GM21825 (cell line): ENCODE data around the gene TOM1L2.

Experiments used
- ATAC-seq: cut with Tn5 transposase; IDR thresholded peaks from one replicate; pipeline ENCODE4 v1.9.1; 2021; ENCODE audit warnings: mild to moderate bottlenecking, moderate library complexity; ENCODE audit not compliant: unreplicated experiment

The TOM1L2 gene

DNA sequence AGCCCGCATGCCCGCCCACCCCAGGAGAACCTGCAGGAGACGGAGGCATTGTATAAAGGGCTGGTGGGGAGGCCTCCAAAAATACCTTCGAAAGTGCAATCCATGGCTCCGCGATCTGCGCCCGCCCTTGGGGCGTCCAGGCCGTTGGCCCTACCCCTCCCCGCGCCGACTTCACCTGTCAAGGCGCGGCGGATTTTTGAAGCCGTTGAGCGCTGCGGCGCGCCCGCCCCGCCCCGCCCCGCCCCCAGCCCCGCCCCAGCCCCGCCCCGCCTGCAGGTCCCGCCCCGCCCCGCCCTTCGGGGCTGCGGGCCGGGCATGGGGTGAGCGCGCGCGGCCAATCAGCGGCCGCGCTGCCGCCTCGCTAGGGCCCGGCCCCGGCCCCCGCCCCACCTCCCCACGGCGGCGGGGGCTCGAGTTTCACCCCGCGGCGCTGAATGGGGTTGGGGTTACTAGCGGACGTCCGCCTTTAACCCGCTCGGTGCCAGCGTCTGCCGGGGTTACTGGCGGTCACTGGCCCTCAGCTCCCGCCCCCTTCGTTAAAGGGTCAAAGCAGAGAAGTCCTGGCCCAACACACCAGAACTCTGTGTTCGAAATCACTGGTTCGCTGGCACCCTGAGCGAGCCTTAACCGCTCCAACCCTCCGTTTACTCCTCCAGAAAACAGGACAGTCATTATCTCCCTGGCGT, 148.6 kb downstream of the TOM1L2 start:
- peak; percentile 54 for ATAC-seq

DNA sequence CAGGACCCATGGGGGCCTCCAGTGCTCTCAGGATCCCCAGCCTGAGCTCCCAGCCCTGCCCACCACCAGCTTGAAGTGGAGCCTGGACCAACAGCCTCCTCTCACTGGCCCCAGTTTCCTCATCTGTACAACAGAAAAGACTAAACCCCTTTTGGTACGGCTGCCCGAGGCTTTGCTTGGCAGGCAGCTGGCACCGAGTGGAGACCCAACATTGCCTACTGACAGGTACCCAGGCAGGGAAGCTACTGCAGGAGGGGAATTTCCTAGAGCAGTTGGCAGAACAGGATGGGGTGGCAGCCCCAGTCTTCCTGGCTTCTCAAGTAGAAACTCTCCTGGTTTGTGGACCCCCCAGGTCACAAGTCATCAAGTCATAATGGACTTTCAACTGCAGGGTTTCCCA, 149.6 kb downstream of the TOM1L2 start:
- ATAC-seq: no peak

GRCh38 chr17:17822189-17822588, 150.0 kb downstream of the TOM1L2 start:
- no peak for ATAC-seq

DNA sequence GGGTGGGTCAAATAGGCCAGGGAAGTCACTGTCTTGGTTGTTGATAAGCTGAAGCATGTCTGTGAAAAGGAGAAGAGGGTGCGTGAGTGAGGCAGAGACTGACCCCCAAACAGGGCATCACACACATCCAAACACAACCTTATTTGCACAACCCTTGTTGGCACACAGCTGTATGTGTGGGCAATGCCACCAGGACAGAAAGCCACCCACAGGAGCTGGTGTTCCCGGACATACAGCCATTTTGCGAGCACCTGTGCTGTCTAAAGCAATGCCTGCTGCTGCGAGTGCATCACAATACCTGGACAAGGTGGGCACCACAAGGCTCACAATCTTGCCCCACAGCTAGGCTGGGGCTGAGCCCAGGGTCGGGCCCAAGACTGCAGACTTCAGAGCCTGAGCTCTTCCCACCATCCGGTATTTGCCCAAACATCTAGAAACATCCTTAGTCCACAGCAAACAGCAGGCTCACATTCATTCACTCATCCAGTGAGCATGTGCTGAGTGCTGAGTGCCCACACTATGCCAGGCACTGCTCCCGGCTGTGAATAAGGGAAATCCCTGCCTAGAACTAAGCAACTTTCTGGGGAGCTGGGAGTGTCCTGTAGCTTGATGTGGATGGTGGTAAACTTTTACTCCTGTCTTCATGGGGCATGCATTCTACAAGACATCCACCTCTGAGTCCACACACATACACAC, 151.6 kb downstream of the TOM1L2 start:
- no peak for ATAC-seq

- ATAC-seq: no peak
Measured at GRCh38 chr17:17820046-17820445, 152.2 kb downstream of the TOM1L2 start.

DNA sequence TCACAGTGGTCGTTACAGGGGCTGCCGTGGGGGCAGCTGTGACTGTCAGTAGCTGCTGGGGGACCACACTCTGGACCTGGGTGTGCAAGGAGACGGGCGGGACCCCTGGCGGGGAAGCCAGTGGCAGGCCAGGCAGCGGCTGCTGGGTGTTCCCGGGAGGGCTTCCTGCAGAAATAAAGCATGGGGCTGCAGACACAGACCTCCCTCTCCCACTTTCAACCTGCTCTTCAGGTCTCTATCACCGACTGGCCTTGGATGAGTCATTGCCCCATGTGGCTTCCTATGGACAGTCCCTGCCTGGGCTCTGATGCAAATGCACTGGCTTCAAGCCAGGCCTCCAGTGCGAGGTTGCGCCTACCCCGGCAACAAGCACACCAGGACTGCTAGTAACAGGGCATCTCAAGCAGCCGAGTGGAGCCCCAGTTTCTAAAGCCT, 152.6 kb downstream of the TOM1L2 start:
- peak; percentile 55 for ATAC-seq

- ATAC-seq: no peak
Measured at GRCh38 chr17:17819111-17819510, 153.1 kb downstream of the TOM1L2 start.

GRCh38 chr17:17818088-17818526, 154.1 kb downstream of the TOM1L2 start:
- no peak for ATAC-seq

DNA sequence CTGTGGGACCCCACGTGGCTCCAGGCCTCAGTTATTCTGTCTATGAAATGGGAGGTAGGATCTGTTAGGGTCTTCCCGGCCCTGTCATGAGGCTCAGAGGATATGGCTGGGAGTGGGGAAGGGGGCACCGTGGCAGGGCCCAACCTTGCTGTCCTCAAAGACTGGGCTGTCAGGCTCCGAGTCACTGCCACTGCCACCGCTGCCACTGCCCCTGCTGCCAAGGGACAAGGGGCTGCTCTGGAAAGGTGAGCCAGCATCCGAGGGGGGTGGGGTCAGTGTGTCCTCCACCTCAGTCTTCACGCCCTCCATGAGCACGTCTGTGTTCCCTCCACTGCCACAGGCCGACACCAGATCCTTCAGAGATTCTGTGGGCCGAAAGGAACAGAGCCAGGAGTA, 154.7 kb downstream of the TOM1L2 start:
- ATAC-seq: no peak

DNA sequence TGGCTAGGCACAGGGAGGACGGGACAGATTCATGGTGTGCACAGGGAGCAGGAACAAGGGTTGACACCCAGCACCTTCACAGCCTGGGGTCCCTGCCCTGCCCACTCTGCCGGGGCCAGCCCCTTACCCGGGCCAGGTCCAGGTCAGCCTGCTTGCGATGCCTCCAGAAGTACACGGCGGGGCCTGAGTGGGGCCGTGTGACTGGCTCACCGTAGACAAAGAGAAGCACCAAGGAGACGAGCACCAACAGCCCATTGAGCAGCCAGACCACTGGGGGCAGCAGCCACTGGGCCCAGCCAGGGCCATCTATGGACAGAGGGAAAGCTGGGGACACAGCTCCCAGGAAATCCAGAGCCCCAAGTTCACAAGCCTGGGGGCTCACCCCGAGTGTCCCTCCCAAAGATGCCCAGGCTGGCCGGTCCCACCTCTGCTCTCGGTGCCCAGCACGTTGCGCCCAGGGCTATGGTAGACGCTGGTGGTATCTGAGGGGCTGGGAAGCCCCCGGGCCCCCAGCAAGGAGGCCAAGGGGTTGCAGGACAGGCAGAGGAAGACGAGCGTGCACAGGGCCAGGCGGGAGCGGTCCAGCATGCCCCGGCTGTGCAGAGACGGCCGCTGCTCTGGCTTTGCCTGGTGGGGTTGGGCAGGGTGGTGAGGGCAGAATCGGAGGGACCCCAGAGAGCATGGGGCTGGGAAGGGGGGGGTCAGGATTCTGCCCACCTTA, 155.2 kb downstream of the TOM1L2 start:
- ATAC-seq: no peak

DNA sequence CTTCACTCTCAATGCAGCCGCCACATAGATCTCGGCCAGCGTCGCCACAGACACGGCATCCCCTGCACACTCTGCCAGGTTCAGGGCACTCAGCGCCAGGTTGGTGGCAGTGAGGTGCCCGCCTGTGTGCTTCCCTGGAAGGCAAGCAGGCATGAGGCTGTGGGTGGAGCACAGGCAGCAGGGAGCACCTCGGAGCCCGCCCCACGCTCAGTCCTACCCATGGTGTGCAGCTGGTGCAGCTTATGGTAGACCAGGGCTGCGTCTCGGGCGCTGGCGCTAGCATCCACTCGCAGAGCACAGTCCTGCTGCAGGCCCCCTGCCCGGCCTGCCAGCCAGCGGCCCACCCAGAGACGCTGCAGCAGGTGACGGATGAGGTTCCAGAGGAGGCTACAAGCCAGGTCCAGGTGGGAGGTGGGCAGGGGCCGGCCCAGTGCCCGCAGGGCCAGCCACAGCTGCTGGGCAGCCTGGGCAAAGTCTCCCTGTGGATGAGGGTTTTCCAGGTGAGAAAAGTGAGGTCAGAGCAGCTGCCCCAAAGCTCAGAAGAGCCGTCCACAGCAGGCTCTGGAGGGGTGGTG, 155.9 kb downstream of the TOM1L2 start:
- no peak for ATAC-seq

DNA sequence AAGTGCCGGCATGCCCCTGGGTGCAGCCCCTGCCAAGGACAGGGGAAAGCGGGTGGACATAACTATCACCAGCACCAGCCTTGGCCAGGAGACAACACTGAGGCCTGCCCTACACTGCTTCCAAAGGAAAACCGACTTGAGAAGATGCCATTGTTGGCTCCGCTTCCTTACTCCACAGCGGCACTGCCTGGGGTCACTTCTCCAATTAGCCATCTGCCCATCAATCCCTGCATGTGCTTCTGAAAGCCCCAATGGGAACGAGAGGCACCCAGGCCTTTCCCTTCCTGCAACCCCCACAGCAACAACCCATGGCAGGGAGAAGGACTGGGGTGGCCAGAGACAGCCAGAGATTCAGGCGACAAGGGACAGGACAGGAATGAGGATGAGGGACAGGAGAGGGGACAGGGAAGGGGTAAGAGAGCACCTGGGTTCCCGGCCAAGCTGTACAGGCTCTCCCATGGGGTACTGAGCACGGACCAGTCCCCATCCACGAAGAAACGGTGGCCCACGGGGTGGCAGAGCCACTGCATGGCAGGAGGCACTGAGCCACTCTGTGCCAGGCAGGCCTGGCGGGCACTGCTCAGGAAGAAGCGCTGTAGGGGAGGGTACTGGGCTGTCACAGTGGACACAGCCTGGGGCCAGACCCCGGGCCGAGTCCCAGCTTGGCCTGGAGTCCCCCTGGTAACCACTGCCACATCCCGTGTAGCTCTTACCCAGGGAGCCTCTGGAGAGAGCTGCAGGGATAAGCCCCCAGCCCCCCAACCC, 156.6 kb downstream of the TOM1L2 start:
- ATAC-seq: no peak

GRCh38 chr17:17815062-17815406, 157.2 kb downstream of the TOM1L2 start:
- no peak for ATAC-seq

DNA sequence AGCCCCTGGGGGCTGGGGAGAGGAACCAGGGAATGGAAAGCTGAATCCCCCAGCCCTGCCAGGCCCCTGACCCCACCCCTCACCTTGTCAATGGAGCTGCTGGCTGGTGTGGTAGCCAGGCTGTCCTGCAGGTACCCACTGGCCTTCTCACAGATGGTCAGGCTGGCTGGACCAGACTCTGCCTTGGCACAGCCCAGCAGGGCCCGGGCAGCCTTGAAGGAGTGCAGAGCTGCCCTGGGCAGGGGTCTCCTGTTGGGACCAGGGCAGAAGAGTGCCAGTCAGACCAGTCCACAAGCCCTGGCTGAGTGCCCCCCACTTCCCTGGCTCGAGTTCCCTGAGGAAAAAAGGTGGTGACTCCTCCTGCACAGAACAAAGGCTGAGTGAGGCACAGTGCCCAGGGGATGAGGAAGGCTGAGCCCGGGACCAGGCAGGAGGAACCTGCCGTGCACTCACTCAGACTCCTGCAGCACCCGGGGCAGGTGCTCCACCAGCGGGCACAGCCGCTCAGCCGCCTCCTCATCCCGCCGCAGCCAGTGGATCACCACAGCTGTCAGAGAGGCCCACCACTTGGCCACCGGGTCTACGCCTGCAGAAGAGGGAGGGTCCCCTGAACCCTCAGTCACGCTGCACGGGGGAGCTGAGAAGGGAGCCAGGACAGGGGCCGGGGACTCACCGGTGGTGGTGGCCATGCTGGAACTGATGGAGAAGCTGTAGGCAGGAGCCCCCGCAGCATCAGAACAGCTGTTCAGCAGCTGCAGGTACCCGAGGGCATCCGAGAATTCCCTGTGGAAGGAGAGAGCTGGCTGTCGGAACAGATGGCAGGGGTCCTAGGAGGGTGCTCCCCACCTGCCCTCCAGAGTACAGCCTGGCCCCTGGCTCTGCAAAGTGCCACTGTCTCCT, 157.8 kb downstream of the TOM1L2 start:
- ATAC-seq: no peak

- no peak for ATAC-seq
Measured at GRCh38 chr17:17813725-17814095, 158.5 kb downstream of the TOM1L2 start.

DNA sequence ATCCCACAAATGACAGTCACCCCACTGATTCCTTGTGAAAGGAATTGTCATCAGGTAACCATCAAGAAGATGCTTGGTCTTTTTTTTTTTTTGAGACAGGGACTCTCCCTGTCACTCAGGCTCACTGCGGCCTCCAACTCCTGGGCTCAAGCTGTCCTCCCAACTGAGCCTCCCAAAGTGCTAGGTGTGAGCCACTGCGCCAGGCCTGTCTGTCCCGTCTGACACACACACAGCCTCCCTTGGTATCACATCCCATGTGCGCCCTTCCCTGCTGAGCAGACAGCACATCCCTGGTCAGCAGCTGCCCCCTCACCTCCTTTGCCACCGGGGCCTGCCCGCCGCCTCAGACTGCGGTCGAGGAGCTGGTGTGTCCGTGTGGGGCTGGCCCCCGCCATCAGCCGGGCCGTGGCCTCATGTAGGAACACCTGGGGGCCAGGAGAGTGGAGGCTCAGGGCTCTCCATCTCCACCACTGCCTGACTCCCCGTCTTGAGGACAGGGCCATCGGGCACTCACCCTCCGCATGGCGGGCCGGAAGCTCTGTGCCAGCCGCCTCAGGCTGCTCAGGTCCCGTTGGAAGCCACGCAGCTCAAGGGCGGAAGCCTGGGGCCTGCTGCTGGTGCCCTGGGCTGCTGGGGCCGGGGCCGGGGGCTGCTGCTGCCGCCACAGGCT, 159.0 kb downstream of the TOM1L2 start:
- ATAC-seq: no peak

DNA sequence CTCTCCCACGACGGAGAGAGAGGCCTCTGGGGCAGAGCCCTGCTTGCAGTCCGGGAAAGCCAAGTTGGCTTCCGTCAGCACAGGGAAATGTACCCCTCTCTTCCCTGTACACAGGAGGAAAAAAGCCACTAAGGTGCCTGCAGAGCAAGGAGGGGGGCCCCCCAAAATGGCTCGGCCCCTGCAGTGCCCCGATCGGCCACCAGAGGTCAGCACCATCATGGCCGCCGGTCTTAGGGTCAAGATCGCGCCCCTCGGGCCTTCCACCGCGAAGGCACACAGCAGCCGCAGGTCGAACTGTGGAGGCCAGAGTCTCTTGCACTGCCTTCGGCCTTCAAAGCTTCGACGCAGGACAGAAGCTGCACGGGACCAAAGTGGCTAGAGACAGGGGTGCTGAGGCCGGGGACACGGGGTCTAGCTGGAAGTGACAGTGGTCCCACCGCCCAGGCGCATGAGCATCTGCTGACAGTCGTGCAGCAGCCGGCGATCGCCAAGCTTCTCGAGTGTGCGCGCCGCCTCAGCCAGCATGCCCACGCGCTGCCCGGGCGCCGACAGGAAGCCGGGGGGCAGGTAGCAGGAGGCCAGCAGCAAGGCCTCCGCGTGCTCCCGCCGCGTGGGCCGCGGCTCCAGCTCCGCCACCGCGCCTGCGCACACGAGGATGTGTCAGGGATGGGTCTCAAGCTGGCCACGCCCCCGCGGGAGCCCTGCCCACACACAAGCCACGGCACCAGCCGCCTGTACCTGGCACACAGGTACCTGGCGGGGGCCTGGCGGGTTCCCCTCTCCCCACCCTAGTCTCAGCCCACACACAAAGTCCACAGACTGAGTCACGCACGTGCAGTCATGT, 159.8 kb downstream of the TOM1L2 start:
- no peak for ATAC-seq

DNA sequence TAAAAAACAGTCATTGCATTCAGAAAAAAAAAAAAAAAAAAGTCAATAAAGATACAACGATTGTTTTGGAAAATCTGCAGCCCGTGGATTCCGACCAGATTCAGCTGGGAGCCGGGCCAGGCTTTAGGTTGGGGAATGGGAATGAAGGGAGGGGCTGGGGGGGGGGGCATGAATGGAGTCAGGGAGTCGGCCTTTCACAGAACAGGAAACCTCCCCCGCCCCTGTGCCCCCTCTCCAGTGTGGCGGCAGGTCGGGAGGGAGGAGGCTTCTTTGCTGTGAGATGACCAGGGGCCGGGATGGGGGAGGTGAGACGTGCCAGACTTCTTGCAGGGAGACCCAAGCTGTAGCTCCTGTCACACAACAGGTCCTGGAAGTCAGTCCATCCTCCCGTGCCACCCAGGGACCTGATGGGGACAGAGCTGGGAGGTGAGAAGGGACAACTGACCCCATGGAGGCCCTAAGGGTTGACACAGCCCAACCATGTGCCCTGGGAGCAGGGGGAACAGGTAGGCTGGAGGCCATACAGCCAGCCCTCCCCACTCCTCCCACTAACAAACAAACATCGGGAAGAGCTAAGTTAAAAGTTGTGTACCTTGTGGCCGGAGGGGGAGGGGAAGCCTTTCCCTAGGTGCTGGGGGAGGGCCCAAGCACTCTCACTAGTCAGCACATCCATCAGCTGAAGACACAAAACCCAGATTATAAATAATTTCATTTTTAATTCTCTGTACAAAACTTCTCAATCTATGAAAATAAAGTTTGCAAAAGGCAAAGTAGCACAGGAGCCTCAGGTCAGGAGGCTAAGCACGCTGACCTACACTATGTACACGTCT, 160.6 kb downstream of the TOM1L2 start:
- ATAC-seq: no peak
